T-cell (primary cell): ENCODE data around the gene GPR132. TPM values are rescaled to one million over a fixed set of nuclear protein-coding genes. Genes with fewer than 3 reads are reported as not detected.

Source experiments
- ATAC-seq, 4 experiments: fragments of 200-7000 bp in 3 of 4; fragments of 150-1000 bp in 1 of 4; cut with Tn5 transposase; replicated peaks in 1 of 4; 1 replicate in 3 of 4; 2 replicates in 1 of 4; pipeline ENCODE4 v1.10.0; 2021; ENCODE audit warnings: moderate library complexity in 3 of 4, mild to moderate bottlenecking in 2 of 4, moderate number of reproducible peaks in 1 of 4
- CTCF ChIA-PET, 2 donors: fragments of 300-600 bp; sonication (Branson Sonifier 250); formaldehyde crosslinking; loops; one replicate each; lab custom pipeline; 2022; ENCODE audit warnings: antibody characterized with exemption in 2 of 2; lab: Charles Lee
- POLR2A ChIA-PET, 2 donors: fragments of 300-600 bp; sonication (Branson Sonifier 250); formaldehyde crosslinking; loops; one replicate each; lab custom pipeline; 2022; ENCODE audit warnings: antibody characterized with exemption in 2 of 2; lab: Charles Lee
- DNase-seq, 35 experiments: peaks; one replicate each; pipeline versions ENCODE4 v3.0.0 to v3.0.0-alpha.2; 2013 to 2023
- H3K27ac ChIP-seq: one replicate; pipeline ENCODE4 v1.5.1; 2013; ENCODE audit warnings: low read length
- H3K27me3 ChIP-seq, 2 experiments: replicated peaks in 1 of 2; 1 replicate in 1 of 2; 2 replicates in 1 of 2; pipeline versions ENCODE4 v1.6.1 to v1.7.0; 2013; ENCODE audit warnings: low read length in 1 of 2, mixed read lengths in 1 of 2; ENCODE audit not compliant: control insufficient read depth in 2 of 2, insufficient read depth in 2 of 2; ENCODE audit errors: extremely low read depth in 1 of 2
- H3K36me3 ChIP-seq, 2 donors: 1 replicate in 1 of 2; 2 replicates in 1 of 2; pipeline versions ENCODE4 v1.6.1 to v1.7.0; 2013; ENCODE audit warnings: low read length in 1 of 2; ENCODE audit not compliant: control insufficient read depth in 2 of 2, insufficient read depth in 1 of 2; ENCODE audit errors: extremely low read depth in 1 of 2
- H3K4me1 ChIP-seq, 2 experiments: 1 replicate in 1 of 2; 2 replicates in 1 of 2; pipeline versions ENCODE4 v1.6.1 to v1.7.0; 2013; ENCODE audit warnings: low read length in 2 of 2, mixed read lengths in 1 of 2; ENCODE audit not compliant: insufficient read depth in 2 of 2, control insufficient read depth in 1 of 2; ENCODE audit errors: extremely low read depth in 1 of 2
- H3K4me3 ChIP-seq, 2 donors: 1 replicate in 1 of 2; 2 replicates in 1 of 2; pipeline versions ENCODE4 v1.5.1 to v1.7.0; 2013; ENCODE audit warnings: mild to moderate bottlenecking in 2 of 2, low read length in 1 of 2, moderate library complexity in 1 of 2; ENCODE audit not compliant: control insufficient read depth in 1 of 2; ENCODE audit errors: extremely low read depth in 1 of 2
- H3K9me3 ChIP-seq: 2 replicates; pipeline ENCODE4 v1.7.0; 2013
- H3K27ac Mint-ChIP-seq, 2 donors: one replicate each; pipeline ENCODE4 v1.8.0; 2020 to 2021; ENCODE audit warnings: mild to moderate bottlenecking in 2 of 2, mixed read lengths in 2 of 2
- H3K27me3 Mint-ChIP-seq, 2 donors: one replicate each; pipeline ENCODE4 v1.8.0; 2021 to 2022; ENCODE audit warnings: mixed read lengths in 2 of 2
- H3K36me3 Mint-ChIP-seq: one replicate; pipeline ENCODE4 v1.8.0; 2021; ENCODE audit warnings: mixed read lengths
- H3K4me1 Mint-ChIP-seq, 3 donors: one replicate each; pipeline ENCODE4 v1.8.0; 2020 to 2022; ENCODE audit warnings: mixed read lengths in 3 of 3, mild to moderate bottlenecking in 1 of 3
- H3K4me3 Mint-ChIP-seq, 3 donors: one replicate each; pipeline ENCODE4 v1.8.0; 2020 to 2022; ENCODE audit warnings: mild to moderate bottlenecking in 3 of 3, mixed read lengths in 3 of 3, moderate library complexity in 3 of 3
- H3K9me3 Mint-ChIP-seq, 3 donors: one replicate each; pipeline ENCODE4 v1.8.0; 2020 to 2022; ENCODE audit warnings: mixed read lengths in 3 of 3
- WGBS: methylation state at CpG from one replicate; pipeline ENCODE4 v1.1.5; 2013; ENCODE audit warnings: missing lambda C conversion rate; ENCODE audit not compliant: insufficient coverage; 5-methylcytosine and 5-hydroxymethylcytosine counted together
- total RNA-seq, 35 experiments: library from RNA in 6 of 35; stranded (reverse) in 6 of 35; fragments of 120-200 nt in 1 of 35; gene quantifications; one replicate each; pipeline versions ENCODE4 v1.2.1 to v1.2.4 and lab custom pipeline; 2013 to 2026

The GPR132 gene
- total RNA-seq, 5 donors from 2014 or later (not counting 1 experiment from before 2014, with no cell fraction given), result 47.0 to 58.0 (median 49.7) TPM

GRCh38 chr14:105015242-105015641 is 50.0 kb downstream of the GPR132 start:
- CTCF ChIA-PET, result no interaction called here
- WGBS, result 53% methylated on average over 8 of the region's 9 CpGs
- Histone ChIP-seq H3K9me3 (no peaks in the 10 kb centered on the region), H3K4me1 (peaks cover 7 to 77% of the 10 kb centered on the region in 2 experiments), H3K36me3 (peaks cover 8 to 14% of the 10 kb centered on the region in 2 donors), H3K27ac (peak overlapping the region; percentile 75), H3K4me3 (peak overlapping the region in 1 of 2 donors; percentile 6), H3K27me3 (no peaks in the 10 kb centered on the region)
- peak in 1 of 4 experiments; percentile 45 for ATAC-seq
- Mint-ChIP-seq H3K27ac (peak overlapping the region; percentile 57 to 66), H3K27me3 (no peaks in the 10 kb centered on the region), H3K36me3 (peaks cover 17% of the 10 kb centered on the region), H3K9me3 (no peaks in the 10 kb centered on the region), H3K4me3 (peak overlapping the region in 2 of 3 donors; percentile 35 to 46), H3K4me1 (peaks cover 66 to 74% (median 73%) of the 10 kb centered on the region in 3 donors)
- POLR2A ChIA-PET, result interaction anchor here in 1 of 2 donors (1.0 kb wide), 1 partner anchor 50 kb away, joined by 3 read pairs; the partner anchor contains the start of gene GPR132
- DNase-seq, result peak in 2 of 35 experiments; percentile 8 to 42

GRCh38 chr14:105014631-105015030 is 50.6 kb downstream of the GPR132 start:
- WGBS, result 22% methylated on average over 1 of the region's 4 CpGs
- POLR2A ChIA-PET, result interaction anchor here in 1 of 2 donors (1.0 kb wide), 1 partner anchor 51 kb away, joined by 5 read pairs; no protein-coding TSS in a partner anchor

GRCh38 chr14:105014032-105014431 is 51.2 kb downstream of the GPR132 start:
- DNase-seq (no peak), ATAC-seq (no peak)
- H3K4me3 ChIP-seq, result no peak overlapping the region
- Mint-ChIP-seq H3K4me3 (no peak overlapping the region), H3K9me3 (no peaks in the 10 kb centered on the region), H3K4me1 (peaks cover 54 to 62% (median 61%) of the 10 kb centered on the region in 3 donors), H3K27ac (peak overlapping the region; percentile 57 to 66), H3K27me3 (no peaks in the 10 kb centered on the region), H3K36me3 (peaks cover 20% of the 10 kb centered on the region)
- WGBS, result 79% methylated on average over 8 of the region's 9 CpGs
- CTCF ChIA-PET, result no interaction called here
- H3K9me3 ChIP-seq, result no peaks in the 10 kb centered on the region
- no peaks in the 10 kb centered on the region for H3K27me3 ChIP-seq
- H3K36me3 ChIP-seq, result peaks cover 12 to 24% of the 10 kb centered on the region in 2 donors
- H3K4me1 ChIP-seq, result peaks cover 0 to 65% of the 10 kb centered on the region in 2 experiments
- peak overlapping the region; percentile 75 for H3K27ac ChIP-seq
- POLR2A ChIA-PET, result interaction anchor here in 1 of 2 donors (1.0 kb wide), 1 partner anchor 52 kb away, joined by 5 read pairs; no protein-coding TSS in a partner anchor

More at GRCh38 chr14:105014631-105015030, 50.6 kb downstream of the GPR132 start:
- H3K4me3 Mint-ChIP-seq, result no peak overlapping the region
- no peaks in the 10 kb centered on the region for H3K27me3 Mint-ChIP-seq
- peaks cover 20% of the 10 kb centered on the region for H3K36me3 Mint-ChIP-seq
- Histone ChIP-seq H3K4me1 (peaks cover 3 to 71% of the 10 kb centered on the region in 2 experiments), H3K27me3 (no peaks in the 10 kb centered on the region), H3K36me3 (peaks cover 8 to 20% of the 10 kb centered on the region in 2 donors), H3K4me3 (no peak overlapping the region), H3K9me3 (no peaks in the 10 kb centered on the region), H3K27ac (peak overlapping the region; percentile 75)
- CTCF ChIA-PET, result no interaction called here
- H3K9me3 Mint-ChIP-seq, result no peaks in the 10 kb centered on the region
- peaks cover 60 to 68% (median 67%) of the 10 kb centered on the region in 3 donors for H3K4me1 Mint-ChIP-seq
- H3K27ac Mint-ChIP-seq, result peak overlapping the region; percentile 57 to 66
- DNase-seq (no peak), ATAC-seq (no peak)

GRCh38 chr14:105013150-105013785 is 52.0 kb downstream of the GPR132 start:
- ChIA-PET POLR2A (no interaction called here), CTCF (no interaction called here)
- Mint-ChIP-seq H3K9me3 (no peaks in the 10 kb centered on the region), H3K27ac (peak overlapping the region in 1 of 2 donors; percentile 5), H3K4me1 (peaks cover 48 to 54% (median 54%) of the 10 kb centered on the region in 3 donors), H3K36me3 (peaks cover 20% of the 10 kb centered on the region), H3K27me3 (no peaks in the 10 kb centered on the region), H3K4me3 (no peak overlapping the region)
- H3K9me3 ChIP-seq, result no peaks in the 10 kb centered on the region
- H3K4me1 ChIP-seq, result peaks cover 0 to 57% of the 10 kb centered on the region in 2 experiments
- no peak overlapping the region for H3K4me3 ChIP-seq
- H3K36me3 ChIP-seq, result peaks cover 12 to 25% of the 10 kb centered on the region in 2 donors
- DNase-seq (no peak), ATAC-seq (no peak)
- peak overlapping the region; percentile 3 for H3K27ac ChIP-seq
- 94% methylated on average over 4 of the region's 8 CpGs for WGBS
- H3K27me3 ChIP-seq, result no peaks in the 10 kb centered on the region

- 92% methylated on average over 16 of the region's 23 CpGs for WGBS
- H3K27ac Mint-ChIP-seq, result no peak overlapping the region
- H3K27me3 Mint-ChIP-seq, result no peaks in the 10 kb centered on the region
- peaks cover 12 to 29% of the 10 kb centered on the region in 2 donors for H3K36me3 ChIP-seq
- ATAC-seq (no peak), DNase-seq (no peak)
- no peak overlapping the region for H3K4me3 Mint-ChIP-seq
- H3K27ac ChIP-seq, result no peak overlapping the region
- ChIA-PET CTCF (interaction anchor here in 1 of 2 donors (0.8 kb wide), 1 partner anchor 33 kb away, joined by 3 read pairs; no protein-coding TSS in a partner anchor), POLR2A (interaction anchor here in 1 of 2 donors (0.5 kb wide), 1 partner anchor 17 kb away, joined by 3 read pairs; no protein-coding TSS in a partner anchor)
- no peaks in the 10 kb centered on the region for H3K9me3 Mint-ChIP-seq
- H3K4me1 ChIP-seq, result peaks cover 0 to 51% of the 10 kb centered on the region in 2 experiments
- peaks cover 40 to 48% (median 45%) of the 10 kb centered on the region in 3 donors for H3K4me1 Mint-ChIP-seq
- H3K9me3 ChIP-seq, result no peaks in the 10 kb centered on the region
- no peaks in the 10 kb centered on the region for H3K27me3 ChIP-seq
- H3K36me3 Mint-ChIP-seq, result peaks cover 16% of the 10 kb centered on the region
- H3K4me3 ChIP-seq, result no peak overlapping the region
Observed at GRCh38 chr14:105012171-105012985, 52.9 kb downstream of the GPR132 start.
